ENCODE results near the gene SP2. TPM values are rescaled to one million over a fixed set of nuclear protein-coding genes. Genes with fewer than 3 reads are reported as not detected.

SP2 gene
- total and polyA plus RNA-seq, 2 of the 13 experiments (the other 11 are each of a cell fraction or from before 2014, with no cell fraction given): 1.4 to 4.8 TPM

- TF ChIP-seq PITX1 (CRISPR knock-in tag; IDR thresholded peaks at IDR 0.05) (no peak; the same call in 1 of the 2 replicates), SATB2 (CRISPR knock-in tag; IDR thresholded peaks at IDR 0.05) (no peak), ZFP82 (CRISPR knock-in tag; IDR thresholded peaks at IDR 0.05; ENCODE audit: borderline replicate concordance) (no peak), GFI1 (CRISPR knock-in tag; IDR thresholded peaks at IDR 0.05; ENCODE audit: borderline replicate concordance) (no peak), GLI4 (CRISPR knock-in tag; IDR thresholded peaks at IDR 0.05; ENCODE audit: borderline replicate concordance) (0 out of 2 replicates have a peak, but pooled peaks have one; percentile 32), ZBTB38 (CRISPR knock-in tag; IDR thresholded peaks at IDR 0.05) (no peak), ZNF546 (CRISPR knock-in tag; conservative IDR thresholded peaks at IDR 0.05) (no peak), ETV5 (CRISPR knock-in tag; IDR thresholded peaks at IDR 0.05; ENCODE audit: borderline replicate concordance) (no peak), ZNF362 (CRISPR knock-in tag; IDR thresholded peaks at IDR 0.05; ENCODE audit: borderline replicate concordance) (no peak), HOXA5 (CRISPR knock-in tag; IDR thresholded peaks at IDR 0.05) (no peak)
Measured at GRCh38 chr17:47956791-47957590, 61.0 kb downstream of the SP2 start (continued).

All from HepG2 (cell line).